ENCODE measurements around the gene TRMT112.
A peak's percentile ranks its signal among the peaks of the same experiment; 100 is the strongest.
"Not testable (repeated sequence)": the region's sequence is repeated elsewhere in the genome, so short reads cannot be mapped to it uniquely, and the experiment has no call there.

TRMT112 gene

DNA sequence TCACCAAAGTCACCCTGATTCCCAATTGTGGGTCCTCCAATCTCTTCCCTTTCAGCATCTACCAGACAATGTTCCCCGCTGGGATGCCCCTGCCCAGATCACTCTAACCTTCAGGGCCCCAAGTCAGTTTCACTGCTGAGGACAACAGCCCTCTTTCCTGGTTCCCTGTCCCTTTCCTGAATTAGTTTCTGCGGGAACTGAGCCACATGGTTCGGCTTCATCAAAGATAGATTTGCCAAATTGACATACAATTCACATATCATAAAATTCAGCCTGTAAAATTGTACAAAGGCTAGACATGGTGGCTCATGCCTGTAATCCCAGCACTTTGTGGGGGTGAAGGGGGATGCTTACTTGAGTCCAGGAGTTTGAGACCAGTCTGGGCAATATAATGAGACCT lies 10.6 kb upstream of the TRMT112 start:
- no peak for FAIRE-seq

- FAIRE-seq, result no peak
Measured at GRCh38 chr11:64327375-64327774, 10.0 kb upstream of the TRMT112 start.

DNA sequence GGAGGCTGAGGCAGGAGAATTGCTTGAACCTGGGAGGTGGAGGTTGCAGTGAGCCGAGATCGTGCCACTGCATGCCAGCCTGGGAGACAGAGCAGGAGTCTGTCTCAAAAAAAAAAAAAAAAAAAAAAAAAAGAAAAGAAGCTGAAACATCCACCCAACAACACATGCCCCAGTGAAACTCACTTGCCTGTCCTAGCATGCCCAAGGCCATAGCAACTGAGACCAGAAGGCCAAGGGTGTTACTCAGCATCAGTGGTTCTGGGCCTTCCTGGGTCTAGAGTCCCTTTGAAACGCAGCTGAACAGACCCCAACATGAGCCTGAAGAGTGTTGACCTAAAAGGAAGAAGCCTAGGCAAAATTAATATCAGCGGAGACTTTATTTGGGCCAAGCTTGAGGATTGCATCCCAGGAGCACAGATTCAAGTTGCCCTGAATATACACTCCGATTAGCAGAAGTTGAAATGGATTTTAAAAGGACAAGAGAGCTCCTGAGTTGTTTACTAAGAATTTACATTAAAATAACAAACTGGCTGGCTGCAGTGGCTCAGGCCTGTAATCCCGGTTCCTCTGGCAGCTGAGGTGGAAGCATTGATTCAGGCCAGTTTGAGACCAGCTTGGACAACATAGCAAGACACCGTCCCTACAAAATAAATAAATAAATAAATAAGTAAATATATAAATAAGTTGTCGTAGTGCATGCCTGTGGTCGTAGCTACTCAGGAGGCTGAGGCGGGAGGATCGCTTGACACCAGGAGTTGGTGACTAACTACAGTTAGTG lies 7.5 kb upstream of the TRMT112 start:
- no peak for FAIRE-seq

DNA sequence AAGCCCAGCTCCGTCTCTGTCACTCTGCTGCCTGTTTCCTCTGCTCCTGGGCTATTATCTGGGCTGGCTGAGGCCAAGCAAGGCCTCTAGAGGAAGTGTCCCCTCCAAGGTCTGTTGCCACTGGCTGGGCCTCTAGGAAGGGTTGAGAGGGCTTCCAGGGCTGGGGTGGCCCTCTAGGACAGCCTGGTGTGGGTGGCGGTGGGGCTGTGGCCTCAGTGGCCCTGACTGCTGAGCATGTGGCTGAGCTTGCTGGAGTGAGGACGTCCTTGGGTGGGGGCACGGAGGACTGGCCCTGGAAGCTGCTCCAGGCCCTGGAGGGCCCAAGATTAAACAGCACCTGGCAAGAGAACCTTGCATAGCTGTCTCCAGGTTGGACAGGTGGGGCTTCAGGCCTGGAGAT lies 6.6 kb upstream of the TRMT112 start:
- not testable (repeated sequence) for FAIRE-seq

GRCh38 chr11:64323373-64323772 lies 6.0 kb upstream of the TRMT112 start:
- no peak for FAIRE-seq

- FAIRE-seq, result no peak
Measured at GRCh38 chr11:64322925-64323260, 5.5 kb upstream of the TRMT112 start.

GRCh38 chr11:64321533-64321932 lies 4.2 kb upstream of the TRMT112 start:
- no peak for FAIRE-seq

- FAIRE-seq, result no peak
Measured at GRCh38 chr11:64321026-64321425, 3.7 kb upstream of the TRMT112 start.

DNA sequence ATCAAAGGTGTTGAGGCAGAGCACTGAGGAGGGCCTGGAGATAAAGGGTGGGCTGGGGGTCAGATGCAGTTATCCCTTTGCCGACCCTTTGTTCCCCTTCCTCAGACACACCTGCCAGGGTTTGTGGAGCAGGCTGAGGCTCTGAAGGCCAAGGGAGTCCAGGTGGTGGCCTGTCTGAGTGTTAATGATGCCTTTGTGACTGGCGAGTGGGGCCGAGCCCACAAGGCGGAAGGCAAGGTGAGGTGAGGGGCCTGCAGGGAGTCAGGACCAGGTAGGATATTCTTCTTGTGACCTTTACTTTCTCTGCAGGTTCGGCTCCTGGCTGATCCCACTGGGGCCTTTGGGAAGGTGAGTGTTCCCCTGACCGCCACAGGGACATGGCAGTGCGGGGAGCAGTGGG lies 3.2 kb upstream of the TRMT112 start:
- FAIRE-seq, result no peak

- FAIRE-seq, result no peak
Measured at GRCh38 chr11:64318766-64319761, 1.7 kb upstream of the TRMT112 start.

DNA sequence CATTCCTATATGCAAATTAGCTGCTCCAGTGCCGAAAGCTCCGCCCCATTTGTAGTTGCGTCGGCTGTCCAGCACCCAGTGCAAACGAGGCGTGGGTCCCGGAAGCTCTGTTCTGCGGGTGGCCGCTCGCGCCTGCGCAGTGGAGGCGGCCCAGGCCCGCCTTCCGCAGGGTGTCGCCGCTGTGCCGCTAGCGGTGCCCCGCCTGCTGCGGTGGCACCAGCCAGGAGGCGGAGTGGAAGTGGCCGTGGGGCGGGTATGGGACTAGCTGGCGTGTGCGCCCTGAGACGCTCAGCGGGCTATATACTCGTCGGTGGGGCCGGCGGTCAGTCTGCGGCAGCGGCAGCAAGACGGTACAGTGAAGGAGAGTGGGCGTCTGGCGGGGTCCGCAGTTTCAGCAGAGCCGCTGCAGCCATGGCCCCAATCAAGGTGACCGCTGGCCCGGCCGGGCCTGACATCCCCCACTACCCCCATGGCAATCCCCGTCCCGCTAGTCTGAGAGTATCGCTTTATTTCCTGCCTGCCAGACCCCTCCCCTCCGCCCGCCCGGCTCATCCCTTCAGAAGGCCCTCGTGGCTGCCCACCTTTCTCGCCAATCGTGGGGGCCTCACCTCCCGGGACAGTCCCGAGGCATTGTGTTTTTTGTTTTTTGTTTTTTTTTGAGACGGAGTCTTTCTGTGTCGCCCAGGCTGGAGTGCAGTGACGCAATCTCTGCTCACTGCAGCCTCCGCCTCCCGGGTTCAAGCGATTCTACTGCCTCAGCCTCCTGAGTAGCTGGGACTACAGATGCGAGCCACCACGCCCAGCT lies 804 bp upstream of the TRMT112 start, which contains the start of gene PRDX5:
Gene PRDX5, plus strand, starts transcription at position 161 of the 805 bp plus-strand sequence. Its CDS starts 95 bp downstream, at position 256.
- FAIRE-seq, result peak; percentile 48

- FAIRE-seq, result no peak
Measured at GRCh38 chr11:64316672-64317324, 561 bp downstream of the TRMT112 start.

DNA sequence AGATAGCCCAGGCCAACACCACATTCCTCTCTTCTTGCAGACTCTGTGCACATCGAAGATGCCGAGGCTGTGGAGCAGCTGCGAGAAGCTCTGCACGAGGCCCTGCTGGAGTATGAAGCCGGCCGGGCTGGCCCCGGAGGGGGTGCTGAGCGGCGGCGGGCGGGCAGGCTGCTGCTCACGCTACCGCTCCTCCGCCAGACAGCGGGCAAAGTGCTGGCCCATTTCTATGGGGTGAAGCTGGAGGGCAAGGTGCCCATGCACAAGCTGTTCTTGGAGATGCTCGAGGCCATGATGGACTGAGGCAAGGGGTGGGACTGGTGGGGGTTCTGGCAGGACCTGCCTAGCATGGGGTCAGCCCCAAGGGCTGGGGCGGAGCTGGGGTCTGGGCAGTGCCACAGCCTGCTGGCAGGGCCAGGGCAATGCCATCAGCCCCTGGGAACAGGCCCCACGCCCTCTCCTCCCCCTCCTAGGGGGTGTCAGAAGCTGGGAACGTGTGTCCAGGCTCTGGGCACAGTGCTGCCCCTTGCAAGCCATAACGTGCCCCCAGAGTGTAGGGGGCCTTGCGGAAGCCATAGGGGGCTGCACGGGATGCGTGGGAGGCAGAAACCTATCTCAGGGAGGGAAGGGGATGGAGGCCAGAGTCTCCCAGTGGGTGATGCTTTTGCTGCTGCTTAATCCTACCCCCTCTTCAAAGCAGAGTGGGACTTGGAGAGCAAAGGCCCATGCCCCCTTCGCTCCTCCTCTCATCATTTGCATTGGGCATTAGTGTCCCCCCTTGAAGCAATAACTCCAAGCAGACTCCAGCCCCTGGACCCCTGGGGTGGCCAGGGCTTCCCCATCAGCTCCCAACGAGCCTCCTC lies 1.5 kb downstream of the TRMT112 start:
- not testable (repeated sequence) for FAIRE-seq

DNA sequence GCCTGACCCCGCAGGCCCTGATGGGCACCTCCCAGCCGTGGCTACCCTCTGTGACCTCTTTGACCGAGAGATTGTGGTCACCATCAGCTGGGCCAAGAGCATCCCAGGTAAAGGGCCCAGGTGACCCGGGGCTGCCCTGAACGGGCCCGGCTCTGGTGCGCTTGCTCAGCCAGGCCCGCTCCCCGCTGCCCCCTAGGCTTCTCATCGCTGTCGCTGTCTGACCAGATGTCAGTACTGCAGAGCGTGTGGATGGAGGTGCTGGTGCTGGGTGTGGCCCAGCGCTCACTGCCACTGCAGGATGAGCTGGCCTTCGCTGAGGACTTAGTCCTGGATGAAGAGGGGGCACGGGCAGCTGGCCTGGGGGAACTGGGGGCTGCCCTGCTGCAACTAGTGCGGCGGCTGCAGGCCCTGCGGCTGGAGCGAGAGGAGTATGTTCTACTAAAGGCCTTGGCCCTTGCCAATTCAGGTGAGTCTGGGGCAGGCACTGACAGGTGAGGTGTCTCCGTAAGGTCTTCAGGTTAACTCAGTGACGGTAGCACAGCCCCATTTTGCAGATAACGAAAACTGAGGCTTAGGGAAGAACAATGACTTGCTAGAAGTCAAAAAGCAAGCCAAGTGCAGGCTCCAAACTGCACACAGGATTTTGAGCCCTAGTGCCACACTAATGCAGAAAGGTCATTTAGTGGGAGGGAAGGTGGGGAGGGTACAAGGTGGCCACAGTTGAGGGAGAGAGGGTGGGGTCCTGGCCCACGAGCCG lies 2.4 kb downstream of the TRMT112 start:
- FAIRE-seq, result no peak

GRCh38 chr11:64314146-64314804 lies 3.1 kb downstream of the TRMT112 start:
- no peak for FAIRE-seq

DNA sequence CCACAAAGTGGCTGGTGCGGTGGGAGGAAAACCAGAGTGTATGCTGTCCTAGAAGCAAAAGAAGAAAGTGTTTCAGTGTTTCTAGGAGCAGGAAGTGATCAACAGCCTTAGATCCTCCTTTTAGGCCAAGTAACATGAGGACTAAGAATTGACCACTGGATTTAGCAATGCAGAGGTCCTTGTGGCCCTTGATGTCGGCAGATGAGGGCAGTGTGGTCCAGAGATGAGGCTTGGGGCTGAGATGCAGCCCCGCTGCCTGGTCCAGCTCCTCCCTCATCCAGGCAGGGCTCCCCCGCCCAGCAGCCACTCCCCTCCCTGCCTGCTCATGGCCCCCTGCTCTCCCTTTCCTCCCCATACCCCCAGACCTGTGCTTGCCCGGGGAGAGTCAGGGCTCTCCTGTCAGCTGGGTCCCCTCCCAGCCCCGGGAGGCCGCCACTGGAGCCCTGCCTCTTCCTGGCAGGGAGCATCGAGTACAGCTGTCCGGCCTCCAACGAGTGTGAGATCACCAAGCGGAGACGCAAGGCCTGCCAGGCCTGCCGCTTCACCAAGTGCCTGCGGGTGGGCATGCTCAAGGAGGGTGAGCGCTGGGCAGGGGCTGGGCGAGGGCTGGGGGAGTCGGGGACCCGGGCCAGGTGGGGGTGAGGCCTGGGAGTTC lies 3.7 kb downstream of the TRMT112 start:
- FAIRE-seq, result no peak

GRCh38 chr11:64312947-64313346 lies 4.4 kb downstream of the TRMT112 start:
- no peak for FAIRE-seq

DNA sequence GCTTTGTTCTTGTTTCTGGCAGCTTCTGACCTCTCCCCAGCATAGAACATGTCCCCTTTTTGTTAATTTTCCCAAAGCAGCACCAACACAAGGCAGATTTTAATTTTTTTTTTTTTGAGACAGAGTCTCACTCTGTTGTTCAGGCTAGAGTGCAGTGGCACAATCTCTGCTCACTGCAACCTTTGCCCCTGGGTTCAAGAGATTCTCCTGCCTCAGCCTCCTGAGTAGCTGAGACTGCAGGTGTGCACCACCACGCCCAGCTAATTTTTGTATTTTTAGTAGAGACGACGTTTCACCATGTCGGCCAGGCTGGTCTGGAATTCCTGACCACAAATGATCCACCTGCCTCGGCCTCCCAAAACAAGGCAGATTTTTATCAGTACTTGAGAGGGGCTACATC lies 9.6 kb downstream of the TRMT112 start:
- FAIRE-seq, result not testable (repeated sequence)

DNA sequence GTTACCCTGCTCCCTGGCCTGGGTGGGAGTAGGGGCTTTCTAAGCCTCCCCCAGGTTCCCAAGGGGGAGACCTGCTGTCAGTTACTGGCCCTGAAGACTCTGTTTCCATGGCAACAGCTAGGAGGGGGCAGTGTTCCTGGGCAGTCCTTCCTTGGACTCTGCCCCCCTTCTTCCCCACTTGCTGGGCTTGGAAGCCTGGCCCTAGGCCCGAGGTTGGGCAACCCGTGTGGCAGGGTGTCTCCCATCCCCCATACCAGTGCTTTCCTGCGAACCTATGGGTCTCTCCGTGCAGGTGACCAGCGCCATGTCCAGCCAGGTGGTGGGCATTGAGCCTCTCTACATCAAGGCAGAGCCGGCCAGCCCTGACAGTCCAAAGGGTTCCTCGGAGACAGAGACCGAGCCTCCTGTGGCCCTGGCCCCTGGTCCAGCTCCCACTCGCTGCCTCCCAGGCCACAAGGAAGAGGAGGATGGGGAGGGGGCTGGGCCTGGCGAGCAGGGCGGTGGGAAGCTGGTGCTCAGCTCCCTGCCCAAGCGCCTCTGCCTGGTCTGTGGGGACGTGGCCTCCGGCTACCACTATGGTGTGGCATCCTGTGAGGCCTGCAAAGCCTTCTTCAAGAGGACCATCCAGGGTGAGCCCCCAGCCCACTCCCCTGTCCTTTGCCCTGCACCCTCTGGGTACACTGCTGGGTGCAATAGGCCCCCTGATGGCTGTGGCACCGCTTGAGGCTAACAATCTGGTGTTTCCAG lies 10.3 kb downstream of the TRMT112 start:
- FAIRE-seq, result no peak

Measured in A204.1 (cell line).